GM21717 (cell line): ENCODE data around the gene PSMC4.

Source experiments
- ATAC-seq: cut with Tn5 transposase; IDR thresholded peaks from one replicate; pipeline ENCODE4 v1.9.1; 2021; ENCODE audit warnings: mild to moderate bottlenecking, moderate library complexity; ENCODE audit not compliant: unreplicated experiment

PSMC4 gene

DNA sequence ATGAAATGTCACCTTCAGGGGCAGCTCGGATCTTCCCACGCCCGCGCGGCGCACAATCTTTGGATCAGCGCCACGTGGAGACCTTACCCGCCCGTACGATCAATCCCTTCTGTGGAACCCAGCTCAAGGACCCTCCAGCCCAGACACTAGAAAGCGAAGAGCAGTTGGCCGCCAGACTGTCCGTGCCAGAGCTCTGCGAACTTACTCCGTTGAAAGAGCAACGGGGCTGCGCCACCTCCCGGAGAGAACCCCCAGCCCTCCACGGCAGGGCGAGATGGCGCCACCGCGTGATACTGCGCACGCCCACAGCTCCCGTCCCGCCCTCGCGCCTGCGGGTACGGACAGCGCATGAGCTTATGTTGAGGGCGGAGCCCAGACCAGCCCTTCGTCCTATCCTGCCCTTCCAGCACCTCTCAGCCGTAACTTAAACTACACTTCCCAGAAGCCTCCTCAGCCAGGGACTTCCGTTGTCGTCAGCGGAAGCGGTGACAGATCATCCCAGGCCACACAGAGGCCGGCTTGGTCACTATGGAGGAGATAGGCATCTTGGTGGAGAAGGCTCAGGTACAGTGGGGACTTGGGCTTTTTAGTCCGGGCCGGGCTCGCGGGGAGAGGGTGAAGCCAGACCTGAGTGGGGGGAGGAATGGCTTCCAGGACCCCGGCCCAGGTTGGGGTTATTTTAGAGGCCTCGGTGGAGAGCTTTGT is at the start of gene PSMC4:
Gene PSMC4 (plus strand): TSS at position 491 of the 705 bp plus-strand sequence. CDS start 38 bp downstream, at position 529.
- ATAC-seq, result peak; percentile 92

- no peak for ATAC-seq
Observed at GRCh38 chr19:39923862-39924261, 47.1 kb upstream of the PSMC4 start.

GRCh38 chr19:39924389-39924788 is 46.6 kb upstream of the PSMC4 start:
- ATAC-seq, result no peak

DNA sequence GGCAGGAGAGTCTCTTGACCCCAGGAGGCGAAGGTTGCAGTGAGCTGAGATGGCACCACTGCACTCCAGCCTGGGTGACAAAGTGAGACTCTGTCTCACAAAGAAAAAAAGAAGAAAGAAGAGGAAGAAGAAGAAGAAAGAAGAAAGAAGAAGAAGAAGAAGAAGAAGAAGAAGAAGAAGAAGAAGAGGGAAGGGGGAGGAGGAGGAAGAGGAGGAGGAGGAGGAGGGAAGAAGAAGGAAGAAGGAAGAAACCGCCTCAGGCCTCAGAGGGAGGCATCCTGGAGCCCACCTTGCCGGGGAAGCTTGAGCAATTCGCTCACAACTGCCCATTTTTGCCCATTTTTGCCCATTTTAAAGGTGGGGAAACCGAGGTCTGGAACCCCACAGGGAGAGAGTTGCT is 46.0 kb upstream of the PSMC4 start:
- no peak for ATAC-seq

- no peak for ATAC-seq
Observed at GRCh38 chr19:39926170-39926760, 44.7 kb upstream of the PSMC4 start.

DNA sequence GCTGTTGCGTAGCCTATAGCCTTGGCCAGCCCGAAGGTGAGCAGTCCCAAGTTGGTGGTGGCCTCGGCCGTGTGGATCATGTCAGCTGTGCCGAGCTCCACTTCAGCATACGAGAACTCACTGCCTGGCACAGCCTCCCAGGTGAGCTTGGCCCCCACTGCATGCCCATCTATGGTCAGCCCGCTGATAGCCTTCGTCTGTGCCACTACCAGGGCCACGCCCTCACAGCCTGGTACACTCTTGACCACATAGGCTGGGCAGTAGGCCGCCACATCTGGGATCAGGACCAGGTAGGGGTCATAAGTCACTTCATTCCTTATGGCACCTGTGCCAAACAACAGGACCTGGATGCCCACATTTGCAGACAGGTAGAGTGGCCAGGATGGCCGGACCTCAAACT is 43.9 kb upstream of the PSMC4 start:
- ATAC-seq, result no peak

- ATAC-seq, result no peak
Observed at GRCh38 chr19:39927524-39928356, 43.2 kb upstream of the PSMC4 start.

DNA sequence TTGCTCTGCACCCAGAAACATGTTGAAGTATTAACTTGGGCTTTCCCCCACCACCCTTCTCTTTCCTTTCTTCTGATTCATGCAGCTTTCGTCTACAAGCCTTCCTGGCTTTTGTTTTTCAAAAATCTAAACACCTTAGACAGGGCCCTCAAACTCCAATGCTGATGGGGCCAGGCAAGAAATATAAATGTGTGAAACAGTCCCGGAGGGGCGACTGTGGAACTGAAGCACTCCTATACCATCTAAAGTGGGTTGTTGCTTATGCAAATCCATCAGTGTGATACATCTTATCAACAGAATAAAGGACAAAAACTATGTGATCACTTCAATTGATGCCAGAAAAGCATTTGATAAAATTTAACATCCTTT is 42.6 kb upstream of the PSMC4 start:
- ATAC-seq, result no peak

DNA sequence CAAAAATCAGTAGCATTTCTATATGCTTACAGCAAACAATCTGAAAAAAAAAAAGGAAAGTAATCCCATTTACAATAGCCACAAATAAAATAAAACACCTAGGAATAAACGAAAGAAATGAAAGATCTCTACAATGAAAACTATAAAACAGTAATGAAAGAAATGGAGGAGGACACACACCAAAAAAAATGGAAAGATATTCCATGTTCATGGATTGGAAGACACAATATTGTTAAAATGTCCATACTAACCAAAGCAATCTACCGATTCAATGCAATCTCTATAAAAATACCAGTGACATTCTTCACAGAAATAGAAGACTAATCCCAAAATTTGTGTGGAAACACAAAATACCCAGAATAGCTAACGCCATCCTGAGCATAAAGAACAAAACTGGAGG is 41.2 kb upstream of the PSMC4 start:
- ATAC-seq, result no peak

GRCh38 chr19:39934584-39935363 is 36.2 kb upstream of the PSMC4 start, which contains the start of gene FCGBP:
FCGBP (minus strand) TSS chr19:39934634.
- no peak for ATAC-seq

DNA sequence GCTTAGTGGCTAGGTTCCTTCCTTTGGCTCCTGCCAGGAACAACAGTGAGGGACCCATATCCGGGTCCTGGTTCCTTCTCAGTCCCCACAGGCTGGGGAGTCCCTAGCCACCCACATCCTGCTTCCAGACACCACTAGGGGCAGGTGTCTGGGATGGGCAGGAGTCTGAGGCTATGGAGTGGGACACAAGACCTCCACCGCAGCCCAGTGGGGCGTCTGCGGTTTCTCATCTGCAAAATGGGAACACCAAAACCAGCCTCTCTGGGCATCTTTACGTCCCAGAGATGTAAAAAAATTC is 35.7 kb upstream of the PSMC4 start:
- no peak for ATAC-seq

GRCh38 chr19:39936020-39936419 is 34.9 kb upstream of the PSMC4 start:
- no peak for ATAC-seq

GRCh38 chr19:39936622-39937021 is 34.3 kb upstream of the PSMC4 start:
- no peak for ATAC-seq

GRCh38 chr19:39937094-39937720 is 33.8 kb upstream of the PSMC4 start:
- ATAC-seq, result no peak

GRCh38 chr19:39937787-39938186 is 33.2 kb upstream of the PSMC4 start:
- ATAC-seq, result no peak

GRCh38 chr19:39939556-39939955 is 31.4 kb upstream of the PSMC4 start:
- no peak for ATAC-seq

- ATAC-seq, result no peak
Observed at GRCh38 chr19:39940221-39940833, 30.6 kb upstream of the PSMC4 start.

DNA sequence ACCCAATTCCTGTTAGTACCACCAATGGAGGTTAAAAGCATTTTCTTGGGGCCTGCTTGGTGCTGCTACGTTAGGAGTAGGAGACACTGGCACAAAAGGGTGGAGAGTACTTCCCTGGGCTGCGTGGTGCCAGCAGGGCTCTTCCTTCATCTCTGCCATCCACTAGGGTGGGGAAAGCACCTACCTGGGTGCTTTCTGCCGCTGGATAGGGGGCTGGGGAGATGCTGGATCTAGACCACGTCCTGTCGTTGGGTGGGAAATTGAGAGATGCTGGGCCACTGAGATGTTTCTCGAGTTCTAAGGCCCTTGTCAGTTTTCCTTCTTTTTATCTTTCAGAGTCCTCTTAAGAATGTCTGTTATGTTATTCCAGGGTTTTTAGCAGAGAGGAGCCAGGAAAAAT is 29.8 kb upstream of the PSMC4 start:
- ATAC-seq, result peak; percentile 16

GRCh38 chr19:39941615-39942365 is 29.2 kb upstream of the PSMC4 start:
- peak; percentile 52 for ATAC-seq

DNA sequence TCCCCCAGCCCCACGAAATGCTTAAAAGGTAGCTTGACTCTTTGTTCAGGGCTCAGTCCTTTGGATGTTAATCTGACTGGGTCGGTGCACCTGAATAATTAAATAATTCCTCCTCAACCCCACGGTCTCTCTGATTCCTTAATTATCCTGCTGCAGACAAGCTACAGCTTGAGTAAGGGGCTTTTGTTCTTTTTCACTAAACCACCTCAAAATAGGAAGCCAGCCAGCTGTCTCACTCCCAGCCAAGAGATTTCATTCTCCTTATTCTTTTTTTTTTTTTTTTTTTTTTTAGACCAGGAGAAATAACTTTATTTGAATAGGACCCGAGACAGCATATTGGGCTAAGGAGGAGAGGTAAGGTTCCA is 28.6 kb upstream of the PSMC4 start:
- no peak for ATAC-seq
